ENCODE data around the gene KRTAP10-4.

DNA sequence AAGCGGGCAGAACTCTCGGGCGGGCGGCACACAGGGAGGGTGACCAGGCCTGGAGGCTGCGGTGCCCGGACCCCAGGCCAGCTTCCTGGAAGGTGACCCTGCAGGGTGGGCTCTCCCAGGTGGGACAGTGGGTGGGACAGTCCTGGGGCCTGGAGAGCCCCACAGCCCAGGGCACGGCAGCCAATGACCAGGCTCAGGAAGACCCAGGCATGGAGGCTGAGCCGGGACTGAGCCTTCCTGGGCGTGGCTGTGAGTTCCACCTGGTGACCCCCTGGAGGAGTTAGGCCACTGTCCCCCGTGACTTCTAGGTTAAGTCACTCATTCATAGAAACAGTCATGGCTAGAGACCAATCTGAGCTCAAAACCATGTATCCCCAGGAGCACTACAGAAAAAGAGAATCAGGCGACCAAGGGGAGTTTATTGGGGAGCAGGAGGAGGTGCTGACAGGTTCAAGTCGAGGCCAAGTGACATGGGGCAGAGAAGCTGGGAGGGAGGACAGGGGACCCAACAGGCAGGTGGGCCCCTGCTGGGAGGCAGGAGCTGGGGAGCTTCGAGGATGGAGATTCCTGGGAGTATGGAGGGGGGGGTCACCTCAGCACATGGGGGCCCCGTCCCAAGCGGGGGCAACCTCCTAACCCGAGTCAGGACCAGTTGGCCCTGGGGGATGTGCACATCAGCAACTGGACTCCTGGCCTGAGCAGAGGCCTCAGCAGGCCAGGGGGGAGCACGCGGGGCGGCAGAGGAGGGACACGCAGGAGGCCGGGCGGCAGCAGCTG lies 5.7 kb downstream of the KRTAP10-4 start:
- TF ChIP-seq, protein P1, sequence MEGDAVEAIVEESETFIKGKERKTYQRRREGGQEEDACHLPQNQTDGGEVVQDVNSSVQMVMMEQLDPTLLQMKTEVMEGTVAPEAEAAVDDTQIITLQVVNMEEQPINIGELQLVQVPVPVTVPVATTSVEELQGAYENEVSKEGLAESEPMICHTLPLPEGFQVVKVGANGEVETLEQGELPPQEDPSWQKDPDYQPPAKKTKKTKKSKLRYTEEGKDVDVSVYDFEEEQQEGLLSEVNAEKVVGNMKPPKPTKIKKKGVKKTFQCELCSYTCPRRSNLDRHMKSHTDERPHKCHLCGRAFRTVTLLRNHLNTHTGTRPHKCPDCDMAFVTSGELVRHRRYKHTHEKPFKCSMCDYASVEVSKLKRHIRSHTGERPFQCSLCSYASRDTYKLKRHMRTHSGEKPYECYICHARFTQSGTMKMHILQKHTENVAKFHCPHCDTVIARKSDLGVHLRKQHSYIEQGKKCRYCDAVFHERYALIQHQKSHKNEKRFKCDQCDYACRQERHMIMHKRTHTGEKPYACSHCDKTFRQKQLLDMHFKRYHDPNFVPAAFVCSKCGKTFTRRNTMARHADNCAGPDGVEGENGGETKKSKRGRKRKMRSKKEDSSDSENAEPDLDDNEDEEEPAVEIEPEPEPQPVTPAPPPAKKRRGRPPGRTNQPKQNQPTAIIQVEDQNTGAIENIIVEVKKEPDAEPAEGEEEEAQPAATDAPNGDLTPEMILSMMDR (IDR thresholded peaks at IDR 0.05; ENCODE audit: borderline replicate concordance, extremely low read depth, low read length, poor library complexity, severe bottlenecking): no peak
- no peak for TF ChIP-seq EZH2 (IDR thresholded peaks at IDR 0.05; ENCODE audit: borderline replicate concordance, low read depth, low read length, severe bottlenecking)

Measured in DND-41 (cell line).